Measurements from ENCODE around the gene CD28.

The CD28 gene

GRCh38 chr2:203670939-203671338 is 35.5 kb upstream of the CD28 start:
- TF ChIP-seq CTCF (IDR thresholded peaks at IDR 0.05; ENCODE audit: low read length) (no peak), EZH2 (IDR thresholded peaks at IDR 0.05; ENCODE audit: borderline replicate concordance, low read length) (no peak)
- H3K4me2 ChIP-seq (ENCODE audit: low read length) = no peak overlapping the region
- no peak overlapping the region for H3K9ac ChIP-seq (ENCODE audit: low read length)

GRCh38 chr2:203671876-203672275 is 34.6 kb upstream of the CD28 start:
- Histone ChIP-seq H4K20me1 (ENCODE audit: insufficient read depth, low read length) (no peaks in the 10 kb centered on the region), H3F3A (ENCODE audit: insufficient read depth, low read length) (no peaks in the 10 kb centered on the region), H3K4me3 (ENCODE audit: low read depth, low read length, poor library complexity, severe bottlenecking) (no peak overlapping the region), H3K9me2 (ENCODE audit: low read depth, low read length) (no peaks in the 10 kb centered on the region), H3K9me3 (ENCODE audit: low read length) (no peaks in the 10 kb centered on the region), H3K79me2 (ENCODE audit: insufficient read depth, low read length) (no peaks in the 10 kb centered on the region), H3K9ac (ENCODE audit: low read length) (no peak overlapping the region), H3K27me3 (ENCODE audit: insufficient read depth, low read length) (no peaks in the 10 kb centered on the region), H3K36me3 (ENCODE audit: insufficient read depth, low read length) (no peaks in the 10 kb centered on the region), H3K27ac (ENCODE audit: low read depth, low read length, poor library complexity, severe bottlenecking) (no peak overlapping the region), H3K4me2 (ENCODE audit: low read length) (no peak overlapping the region), H3K4me1 (ENCODE audit: insufficient read depth, low read length, severe bottlenecking) (peaks cover 10% of the 10 kb centered on the region), H2AFZ (ENCODE audit: low read length) (no peak overlapping the region)
- TF ChIP-seq CTCF (IDR thresholded peaks at IDR 0.05; ENCODE audit: low read length) (no peak), EZH2 (IDR thresholded peaks at IDR 0.05; ENCODE audit: borderline replicate concordance, low read length) (no peak)

More at GRCh38 chr2:203670939-203671338, 35.5 kb upstream of the CD28 start:
- Histone ChIP-seq H3K4me1 (ENCODE audit: insufficient read depth, low read length, severe bottlenecking) (peaks cover 10% of the 10 kb centered on the region), H3F3A (ENCODE audit: insufficient read depth, low read length) (no peaks in the 10 kb centered on the region), H2AFZ (ENCODE audit: low read length) (no peak overlapping the region), H4K20me1 (ENCODE audit: insufficient read depth, low read length) (no peaks in the 10 kb centered on the region), H3K79me2 (ENCODE audit: insufficient read depth, low read length) (no peaks in the 10 kb centered on the region), H3K9me3 (ENCODE audit: low read length) (no peaks in the 10 kb centered on the region), H3K27me3 (ENCODE audit: insufficient read depth, low read length) (no peaks in the 10 kb centered on the region), H3K4me3 (ENCODE audit: low read depth, low read length, poor library complexity, severe bottlenecking) (no peak overlapping the region), H3K36me3 (ENCODE audit: insufficient read depth, low read length) (no peaks in the 10 kb centered on the region), H3K9me2 (ENCODE audit: low read depth, low read length) (no peaks in the 10 kb centered on the region), H3K27ac (ENCODE audit: low read depth, low read length, poor library complexity, severe bottlenecking) (no peak overlapping the region)

GRCh38 chr2:203672856-203673255 is 33.6 kb upstream of the CD28 start:
- TF ChIP-seq CTCF (IDR thresholded peaks at IDR 0.05; ENCODE audit: low read length) (no peak), EZH2 (IDR thresholded peaks at IDR 0.05; ENCODE audit: borderline replicate concordance, low read length) (no peak)
- H3K9me3 ChIP-seq (ENCODE audit: low read length) = no peaks in the 10 kb centered on the region
- H3K9ac ChIP-seq (ENCODE audit: low read length) = no peak overlapping the region
- no peak overlapping the region for H2AFZ ChIP-seq (ENCODE audit: low read length)
- H3K4me3 ChIP-seq (ENCODE audit: low read depth, low read length, poor library complexity, severe bottlenecking) = no peak overlapping the region
- no peak overlapping the region for H3K27ac ChIP-seq (ENCODE audit: low read depth, low read length, poor library complexity, severe bottlenecking)
- no peak overlapping the region for H3K4me2 ChIP-seq (ENCODE audit: low read length)
- no peaks in the 10 kb centered on the region for H4K20me1 ChIP-seq (ENCODE audit: insufficient read depth, low read length)
- H3K9me2 ChIP-seq (ENCODE audit: low read depth, low read length) = no peaks in the 10 kb centered on the region
- H3K4me1 ChIP-seq (ENCODE audit: insufficient read depth, low read length, severe bottlenecking) = peaks cover 10% of the 10 kb centered on the region
- no peaks in the 10 kb centered on the region for H3F3A ChIP-seq (ENCODE audit: insufficient read depth, low read length)
- H3K27me3 ChIP-seq (ENCODE audit: insufficient read depth, low read length) = no peaks in the 10 kb centered on the region
- H3K79me2 ChIP-seq (ENCODE audit: insufficient read depth, low read length) = no peaks in the 10 kb centered on the region
- no peaks in the 10 kb centered on the region for H3K36me3 ChIP-seq (ENCODE audit: insufficient read depth, low read length)
